A673 (cell line): ENCODE measurements around the gene MAP2K5. TPM values are rescaled to one million over a fixed set of nuclear protein-coding genes. Genes with fewer than 3 reads are reported as not detected.

ENCODE experiments used
- BruUV-seq: library from RNA; stranded (reverse); fragments of 400-500 nt; replicated peaks from 2 replicates; lab custom pipeline; 2021; lab: Mats Ljungman, UMichigan
- CTCF ChIA-PET: fragments of 300-600 bp; sonication (Branson Sonifier 250); formaldehyde crosslinking; loops from one replicate; lab custom pipeline; 2022; ENCODE audit warnings: antibody characterized with exemption; lab: Charles Lee
- POLR2A ChIA-PET: fragments of 300-600 bp; sonication (Branson Sonifier 250); formaldehyde crosslinking; loops from one replicate; lab custom pipeline; 2022; ENCODE audit warnings: antibody characterized with exemption; ENCODE audit not compliant: low non-redundant PET; lab: Charles Lee
- DNase-seq: peaks from one replicate; pipeline ENCODE4 v3.0.0-alpha.2; 2015; ENCODE audit warnings: low spot score
- H3K27ac ChIP-seq: fragments of 200-600 bp; sonication (generic); 2 replicates; pipeline ENCODE4 v1.5.1; 2016; ENCODE audit warnings: mixed run types, low read depth, mild to moderate bottlenecking, mixed read lengths, antibody characterized with exemption, low read length; ENCODE audit not compliant: poor library complexity, severe bottlenecking
- H3K27me3 ChIP-seq: fragments of 200-600 bp; sonication (generic); replicated peaks from 2 replicates; pipeline ENCODE4 v1.6.1; 2017; ENCODE audit warnings: mixed run types, low read depth, mild to moderate bottlenecking, mixed read lengths, antibody characterized with exemption, low read length; ENCODE audit not compliant: insufficient read depth, poor library complexity
- H3K36me3 ChIP-seq: fragments of 200-600 bp; sonication (generic); 2 replicates; pipeline ENCODE4 v1.6.1; 2016; ENCODE audit warnings: mixed run types, mild to moderate bottlenecking, mixed read lengths, antibody characterized with exemption, low read length; ENCODE audit not compliant: insufficient read depth, poor library complexity, severe bottlenecking
- H3K4me1 ChIP-seq: fragments of 200-600 bp; sonication (generic); 2 replicates; pipeline ENCODE4 v1.6.1; 2017; ENCODE audit warnings: mixed run types, mild to moderate bottlenecking, mixed read lengths, antibody characterized with exemption, low read length; ENCODE audit not compliant: insufficient read depth, poor library complexity, severe bottlenecking
- H3K4me3 ChIP-seq: fragments of 200-600 bp; sonication (generic); 2 replicates; pipeline ENCODE4 v1.5.1; 2016; ENCODE audit warnings: low read depth, mixed run types, mild to moderate bottlenecking, mixed read lengths, low read length; ENCODE audit not compliant: poor library complexity, severe bottlenecking
- H3K9me3 ChIP-seq: fragments of 200-600 bp; sonication (generic); 2 replicates; pipeline ENCODE4 v1.6.1; 2016; ENCODE audit warnings: mixed run types, low read depth, mild to moderate bottlenecking, mixed read lengths, antibody characterized with exemption, low read length; ENCODE audit not compliant: poor library complexity, severe bottlenecking
- CTCF ChIP-seq: fragments of 300-800, 200-600 bp; sonication (generic); conservative IDR thresholded peaks from 2 replicates; pipeline ENCODE4 v1.5.1; 2017; ENCODE audit warnings: low read depth, mild to moderate bottlenecking, antibody characterized with exemption, low read length, moderate library complexity, mixed read lengths
- EZH2 ChIP-seq: fragments of 200-600 bp; sonication (generic); IDR thresholded peaks from 2 replicates; pipeline ENCODE4 v1.6.1; 2017; ENCODE audit warnings: borderline replicate concordance, low read depth, mild to moderate bottlenecking, mixed read lengths, antibody characterized with exemption, low read length; ENCODE audit not compliant: poor library complexity, severe bottlenecking
- intact Hi-C: fragments of 100-400 bp; cut with micrococcal nuclease; formaldehyde crosslinking; loops from one replicate; pipeline ENCODE4 v1.10.0; 2022; ENCODE audit not compliant: unreplicated experiment
- total RNA-seq: library from RNA; stranded (reverse); gene quantifications from 2 replicates; pipeline ENCODE4 v1.2.3, GENCODE V29; 2021

Gene MAP2K5
- total RNA-seq, 1 experiment from 2014 or later = 62.8 TPM

- Histone ChIP-seq H3K27ac (no peak overlapping the region), H3K4me1 (no peaks in the 10 kb centered on the region), H3K27me3 (peaks cover 3% of the 10 kb centered on the region), H3K9me3 (no peaks in the 10 kb centered on the region), H3K36me3 (no peaks in the 10 kb centered on the region), H3K4me3 (no peak overlapping the region)
- CTCF ChIA-PET = interaction anchor here (0.6 kb wide), 1 partner anchor 45 kb away, joined by 4 read pairs; no protein-coding TSS in a partner anchor
- POLR2A ChIA-PET = interaction anchor here (0.7 kb wide), 1 partner anchor 178 kb away, joined by 5 read pairs; no protein-coding TSS in a partner anchor
- BruUV-seq = no TSS peak
- intact Hi-C loops = no loop called here
- DNase-seq = no peak
- no peak for TF ChIP-seq EZH2
- no peak for TF ChIP-seq CTCF
Measured at GRCh38 chr15:67813104-67813634, 270.7 kb downstream of the MAP2K5 start.

- intact Hi-C loops = no loop called here
- Histone ChIP-seq H3K4me1 (no peaks in the 10 kb centered on the region), H3K4me3 (no peak overlapping the region), H3K36me3 (no peaks in the 10 kb centered on the region), H3K9me3 (no peaks in the 10 kb centered on the region), H3K27me3 (peaks cover 17% of the 10 kb centered on the region), H3K27ac (no peak overlapping the region)
- POLR2A ChIA-PET = no interaction called here
- CTCF ChIA-PET = no interaction called here
- BruUV-seq = no TSS peak
- DNase-seq = no peak
- TF ChIP-seq EZH2 = no peak
- TF ChIP-seq CTCF = no peak
Measured at GRCh38 chr15:67815036-67815592, 272.6 kb downstream of the MAP2K5 start.

GRCh38 chr15:67816668-67817067 is 274.2 kb downstream of the MAP2K5 start:
- no peak overlapping the region for H3K4me3 ChIP-seq
- H3K27me3 ChIP-seq = peaks cover 32% of the 10 kb centered on the region
- no peak for TF ChIP-seq EZH2
- TF ChIP-seq CTCF = no peak
- POLR2A ChIA-PET = no interaction called here
- H3K4me1 ChIP-seq = peaks cover 3% of the 10 kb centered on the region
- BruUV-seq = no TSS peak
- no peak overlapping the region for H3K27ac ChIP-seq
- CTCF ChIA-PET = no interaction called here
- H3K9me3 ChIP-seq = no peaks in the 10 kb centered on the region
- intact Hi-C loops = no loop called here
- H3K36me3 ChIP-seq = no peaks in the 10 kb centered on the region
- no peak for DNase-seq
